Urinary bladder (tissue), 4 donors: ENCODE measurements around the gene NELFA. TPM values are rescaled to one million over a fixed set of nuclear protein-coding genes. Genes with fewer than 3 reads are reported as not detected.
"Not testable (repeated sequence)": the region's sequence is repeated elsewhere in the genome, so short reads cannot be mapped to it uniquely, and the experiment has no call there.

Source experiments
- DNase-seq: peaks from one replicate; pipeline ENCODE4 v3.0.0-alpha.2; 2015; ENCODE audit errors: extremely low spot score
- H3K27ac ChIP-seq: one replicate; pipeline ENCODE4 v1.5.1; 2013; ENCODE audit warnings: low read depth, mild to moderate bottlenecking, moderate library complexity
- H3K36me3 ChIP-seq: one replicate; pipeline ENCODE4 v1.6.1; 2013; ENCODE audit warnings: mild to moderate bottlenecking, moderate library complexity; ENCODE audit not compliant: insufficient read depth
- H3K4me1 ChIP-seq: one replicate; pipeline ENCODE4 v1.6.1; 2013; ENCODE audit warnings: mild to moderate bottlenecking, moderate library complexity; ENCODE audit not compliant: insufficient read depth
- H3K4me3 ChIP-seq: one replicate; pipeline ENCODE4 v1.5.1; 2013; ENCODE audit warnings: low read depth, low read length
- WGBS: extraction: QIAGEN DNeasy Blood & Tissue Kit; methylation state at CpG from one replicate; pipeline ENCODE4 v1.1.7; 2013; 5-methylcytosine and 5-hydroxymethylcytosine counted together
- polyA plus RNA-seq: library from polyadenylated mRNA; stranded (reverse); fragments of 200-250 nt; gene quantifications from one replicate; pipeline ENCODE4 v1.2.3, GENCODE V29; 2013
- total RNA-seq: library from RNA; depleted of rRNA; stranded (reverse); fragments of >200 nt; gene quantifications from one replicate; pipeline ENCODE4 v1.2.3, GENCODE V29; 2014
- donor health status: healthy with polysubstance abuse.
- donor health status: healthy.

Gene NELFA
- total and polyA plus RNA-seq, 2 donors = 17.4 to 26.9 TPM

GRCh38 chr4:1993718-1994516 lies 14.9 kb downstream of the NELFA start:
- not testable (repeated sequence) for H3K27ac ChIP-seq, H3K36me3 ChIP-seq, DNase-seq, H3K4me1 ChIP-seq, H3K4me3 ChIP-seq
- WGBS = 94% methylated on average over 20 of the region's 20 CpGs

GRCh38 chr4:1993169-1993516 lies 15.6 kb downstream of the NELFA start:
- peaks cover 3% of the 10 kb centered on the region for H3K36me3 ChIP-seq
- no peak overlapping the region for H3K4me3 ChIP-seq
- H3K27ac ChIP-seq = no peak overlapping the region
- no peak for DNase-seq
- H3K4me1 ChIP-seq = no peaks in the 10 kb centered on the region
- WGBS = 89% methylated on average over 19 of the region's 19 CpGs

GRCh38 chr4:1992468-1993168 lies 16.2 kb downstream of the NELFA start:
- 78% methylated on average over 45 of the region's 45 CpGs for WGBS
- no peak for DNase-seq
- H3K4me3 ChIP-seq = no peak overlapping the region
- peaks cover 3% of the 10 kb centered on the region for H3K36me3 ChIP-seq
- H3K4me1 ChIP-seq = no peaks in the 10 kb centered on the region
- no peak overlapping the region for H3K27ac ChIP-seq

GRCh38 chr4:1991596-1992434 lies 17.0 kb downstream of the NELFA start:
- Histone ChIP-seq H3K4me1 (no peaks in the 10 kb centered on the region), H3K4me3 (no peak overlapping the region), H3K27ac (no peak overlapping the region), H3K36me3 (peaks cover 3% of the 10 kb centered on the region)
- 94% methylated on average over 37 of the region's 37 CpGs for WGBS
- DNase-seq = no peak

GRCh38 chr4:1991087-1991486 lies 17.7 kb downstream of the NELFA start:
- H3K36me3 ChIP-seq = peaks cover 3% of the 10 kb centered on the region
- WGBS = 90% methylated on average over 11 of the region's 11 CpGs
- DNase-seq = no peak

GRCh38 chr4:1990676-1991075 lies 18.1 kb downstream of the NELFA start:
- no peak for DNase-seq
- H3K27ac ChIP-seq = no peak overlapping the region
- H3K4me3 ChIP-seq = no peak overlapping the region
- H3K4me1 ChIP-seq = no peaks in the 10 kb centered on the region
- peaks cover 3% of the 10 kb centered on the region for H3K36me3 ChIP-seq
- 94% methylated on average over 5 of the region's 5 CpGs for WGBS

More at GRCh38 chr4:1991087-1991486, 17.7 kb downstream of the NELFA start:
- Histone ChIP-seq H3K4me3 (no peak overlapping the region), H3K4me1 (no peaks in the 10 kb centered on the region), H3K27ac (no peak overlapping the region)

- no peaks in the 10 kb centered on the region for H3K4me1 ChIP-seq
- WGBS = 92% methylated on average over 10 of the region's 10 CpGs
- no peak for DNase-seq
- H3K4me3 ChIP-seq = no peak overlapping the region
- no peak overlapping the region for H3K27ac ChIP-seq
- H3K36me3 ChIP-seq = peaks cover 3% of the 10 kb centered on the region
Measured at GRCh38 chr4:1990348-1990645, 18.5 kb downstream of the NELFA start.

- Histone ChIP-seq H3K4me3 (no peak overlapping the region), H3K4me1 (no peaks in the 10 kb centered on the region), H3K36me3 (peaks cover 3% of the 10 kb centered on the region), H3K27ac (no peak overlapping the region)
- 95% methylated on average over 33 of the region's 33 CpGs for WGBS
- no peak for DNase-seq
Measured at GRCh38 chr4:1989533-1990347, 19.0 kb downstream of the NELFA start.

- H3K27ac ChIP-seq = no peak overlapping the region
- H3K4me1 ChIP-seq = no peaks in the 10 kb centered on the region
- 93% methylated on average over 12 of the region's 12 CpGs for WGBS
- H3K36me3 ChIP-seq = peaks cover 7% of the 10 kb centered on the region
- DNase-seq = no peak
- no peak overlapping the region for H3K4me3 ChIP-seq
Measured at GRCh38 chr4:1988327-1988724, 20.4 kb downstream of the NELFA start.

- no peak overlapping the region for H3K27ac ChIP-seq
- no peak overlapping the region for H3K4me3 ChIP-seq
- no peaks in the 10 kb centered on the region for H3K4me1 ChIP-seq
- peaks cover 7% of the 10 kb centered on the region for H3K36me3 ChIP-seq
- no peak for DNase-seq
- WGBS = 92% methylated on average over 26 of the region's 26 CpGs
Measured at GRCh38 chr4:1987721-1988326, 20.9 kb downstream of the NELFA start.

- H3K36me3 ChIP-seq = peaks cover 8% of the 10 kb centered on the region
- no peak for DNase-seq
- WGBS = 94% methylated on average over 19 of the region's 19 CpGs
- no peak overlapping the region for H3K27ac ChIP-seq
- H3K4me3 ChIP-seq = no peak overlapping the region
- no peaks in the 10 kb centered on the region for H3K4me1 ChIP-seq
Measured at GRCh38 chr4:1987296-1987695, 21.5 kb downstream of the NELFA start.

GRCh38 chr4:1986578-1987210 lies 22.1 kb downstream of the NELFA start:
- Histone ChIP-seq H3K4me3 (no peak overlapping the region), H3K4me1 (no peaks in the 10 kb centered on the region), H3K27ac (no peak overlapping the region), H3K36me3 (peaks cover 8% of the 10 kb centered on the region)
- WGBS = 90% methylated on average over 22 of the region's 22 CpGs
- no peak for DNase-seq
